GM23248 (cell line): ENCODE measurements around the gene KHSRP.

Experiments used
- EZH2 ChIP-seq: fragments of 200-600 bp; sonication (generic); IDR thresholded peaks from 2 replicates; pipeline ENCODE4 v1.6.1; 2018; ENCODE audit warnings: antibody characterized with exemption, mild to moderate bottlenecking; ENCODE audit not compliant: insufficient read depth, poor library complexity, severe bottlenecking
- EZH2phosphoT487 ChIP-seq: fragments of 200-600 bp; sonication (generic); IDR thresholded peaks from 2 replicates; pipeline ENCODE4 v1.6.1; 2018; ENCODE audit warnings: antibody characterized with exemption, moderate library complexity, mild to moderate bottlenecking, low read depth; ENCODE audit not compliant: insufficient read depth

DNA sequence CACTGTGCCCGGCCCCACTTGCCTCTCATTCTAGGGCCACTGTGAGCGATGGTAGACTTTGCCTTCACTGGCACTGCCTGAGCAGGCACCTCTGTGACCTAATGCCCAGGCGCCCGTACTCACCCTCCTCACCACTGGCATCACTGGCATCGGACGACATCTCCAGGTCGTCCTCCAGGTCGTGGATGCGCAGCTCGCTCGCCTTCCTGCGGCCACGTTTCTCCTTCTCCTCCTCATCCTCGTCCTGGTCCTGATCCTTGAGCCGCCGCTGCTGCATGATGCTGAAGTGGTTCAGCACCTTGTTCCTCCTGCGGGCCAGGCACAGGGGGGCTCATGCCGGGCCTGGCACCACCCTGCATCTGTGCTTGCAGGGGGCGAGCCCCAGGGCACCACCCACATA is 41.4 kb downstream of the KHSRP start:
- TF ChIP-seq EZH2 (no peak), EZH2phosphoT487 (no peak)
